GM12891 (cell line): ENCODE measurements around the gene RFNG.

Experiments
- POLR2A ChIP-seq: IDR thresholded peaks from 2 replicates; pipeline ENCODE4 v1.6.1; 2011; ENCODE audit warnings: low read depth, low read length, control low read depth
- POLR2AphosphoS5 ChIP-seq: IDR thresholded peaks from 2 replicates; pipeline ENCODE4 v1.6.1; 2011; ENCODE audit warnings: low read depth, low read length, control low read depth
- POU2F2 ChIP-seq: IDR thresholded peaks from 2 replicates; pipeline ENCODE4 v1.6.1; 2011; ENCODE audit warnings: low read depth, mild to moderate bottlenecking, control low read depth, low read length, moderate library complexity
- SPI1 ChIP-seq: IDR thresholded peaks from 2 replicates; pipeline ENCODE4 v1.6.1; 2011; ENCODE audit warnings: low read depth, low read length, control low read depth
- TAF1 ChIP-seq: IDR thresholded peaks from 2 replicates; pipeline ENCODE4 v1.6.1; 2011; ENCODE audit warnings: low read depth, low read length, control low read depth

GRCh38 chr17:82073446-82073845 is 21.8 kb upstream of the RFNG start:
- TF ChIP-seq POLR2A (no peak), TAF1 (no peak), POLR2AphosphoS5 (no peak), SPI1 (no peak), POU2F2 (no peak)
